ENCODE data around the gene LIMS2. TPM values are rescaled to one million over a fixed set of nuclear protein-coding genes. Genes with fewer than 3 reads are reported as not detected.

Gene LIMS2
- polyA plus RNA-seq, 2 donors = 32.4 to 58.4 TPM

GRCh38 chr2:127678531-127678930, 3.2 kb upstream of the LIMS2 start:
- Histone ChIP-seq H3K27me3 (ENCODE audit: control insufficient read depth in 1 of 2, insufficient read depth in 2 of 2, low read length in 2 of 2) (no peaks in the 10 kb centered on the region), H3K4me3 (ENCODE audit: low read depth in 1 of 2, low read length in 2 of 2) (no peak overlapping the region), H3K27ac (ENCODE audit: low read depth in 2 of 2, low read length in 1 of 2) (no peak overlapping the region), H3K36me3 (ENCODE audit: control insufficient read depth in 2 of 2, insufficient read depth in 2 of 2, low read length in 1 of 2) (no peaks in the 10 kb centered on the region), H3K4me1 (ENCODE audit: control insufficient read depth in 2 of 2, insufficient read depth in 2 of 2, low read length in 1 of 2) (no peaks in the 10 kb centered on the region), H3K9me3 (ENCODE audit: control insufficient read depth in 2 of 2, insufficient read depth in 1 of 2, low read depth in 1 of 2, low read length in 1 of 2) (no peaks in the 10 kb centered on the region)
- 75 to 83% methylated on average over 10 of the region's 10 CpGs for WGBS, 2 donors

DNA sequence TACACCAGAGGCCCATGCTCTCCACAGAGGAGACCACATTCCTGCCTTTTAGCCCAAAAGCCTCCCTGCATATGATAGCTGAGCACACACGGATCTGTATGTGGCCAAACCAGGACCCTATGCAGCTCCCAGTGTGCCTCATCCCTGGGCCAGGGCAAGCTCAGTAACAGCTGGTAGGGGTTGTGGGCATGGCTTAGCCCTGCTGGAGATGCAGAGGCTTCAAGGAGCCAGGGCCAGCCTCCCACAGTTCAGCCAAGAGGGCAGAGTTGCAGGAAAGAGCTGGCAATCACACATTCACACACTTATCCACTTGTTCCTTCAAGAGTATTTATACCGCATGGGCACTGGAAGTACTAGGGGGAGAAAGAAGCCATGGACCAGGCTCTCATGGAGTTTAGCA, 1.6 kb upstream of the LIMS2 start:
- WGBS, 2 donors = 79 to 91% methylated on average over 2 of the region's 2 CpGs
- Histone ChIP-seq H3K4me3 (ENCODE audit: low read depth in 1 of 2, low read length in 2 of 2) (no peak overlapping the region), H3K36me3 (ENCODE audit: control insufficient read depth in 2 of 2, insufficient read depth in 2 of 2, low read length in 1 of 2) (no peaks in the 10 kb centered on the region), H3K27ac (ENCODE audit: low read depth in 2 of 2, low read length in 1 of 2) (no peak overlapping the region), H3K27me3 (ENCODE audit: control insufficient read depth in 1 of 2, insufficient read depth in 2 of 2, low read length in 2 of 2) (no peaks in the 10 kb centered on the region), H3K9me3 (ENCODE audit: control insufficient read depth in 2 of 2, insufficient read depth in 1 of 2, low read depth in 1 of 2, low read length in 1 of 2) (no peaks in the 10 kb centered on the region), H3K4me1 (ENCODE audit: control insufficient read depth in 2 of 2, insufficient read depth in 2 of 2, low read length in 1 of 2) (peaks cover 0 to 5% of the 10 kb centered on the region in 2 donors)

GRCh38 chr2:127674241-127675209, 805 bp downstream of the LIMS2 start:
- Histone ChIP-seq H3K4me3 (ENCODE audit: low read depth in 1 of 2, low read length in 2 of 2) (peak overlapping the region; percentile 47 to 56), H3K27ac (ENCODE audit: low read depth in 2 of 2, low read length in 1 of 2) (peak overlapping the region; percentile 79 to 84), H3K27me3 (ENCODE audit: control insufficient read depth in 1 of 2, insufficient read depth in 2 of 2, low read length in 2 of 2) (no peaks in the 10 kb centered on the region), H3K9me3 (ENCODE audit: control insufficient read depth in 2 of 2, insufficient read depth in 1 of 2, low read depth in 1 of 2, low read length in 1 of 2) (no peaks in the 10 kb centered on the region), H3K36me3 (ENCODE audit: control insufficient read depth in 2 of 2, insufficient read depth in 2 of 2, low read length in 1 of 2) (no peaks in the 10 kb centered on the region), H3K4me1 (ENCODE audit: control insufficient read depth in 2 of 2, insufficient read depth in 2 of 2, low read length in 1 of 2) (peaks cover 2 to 5% of the 10 kb centered on the region in 2 donors)
- WGBS, 2 donors = 5 to 6% methylated on average over 68 to 72 of the region's 72 CpGs

- no peaks in the 10 kb centered on the region for H3K9me3 ChIP-seq (ENCODE audit: control insufficient read depth in 2 of 2, insufficient read depth in 1 of 2, low read depth in 1 of 2, low read length in 1 of 2)
- no peaks in the 10 kb centered on the region for H3K36me3 ChIP-seq (ENCODE audit: control insufficient read depth in 2 of 2, insufficient read depth in 2 of 2, low read length in 1 of 2)
- peak overlapping the region; percentile 79 to 84 for H3K27ac ChIP-seq (ENCODE audit: low read depth in 2 of 2, low read length in 1 of 2)
- WGBS, 2 donors = 68 to 75% methylated on average over 17 of the region's 17 CpGs
- peaks cover 2 to 5% of the 10 kb centered on the region in 2 donors for H3K4me1 ChIP-seq (ENCODE audit: control insufficient read depth in 2 of 2, insufficient read depth in 2 of 2, low read length in 1 of 2)
- peak overlapping the region; percentile 47 to 56 for H3K4me3 ChIP-seq (ENCODE audit: low read depth in 1 of 2, low read length in 2 of 2)
- H3K27me3 ChIP-seq (ENCODE audit: control insufficient read depth in 1 of 2, insufficient read depth in 2 of 2, low read length in 2 of 2) = no peaks in the 10 kb centered on the region
Observed at GRCh38 chr2:127673291-127674069, 1.9 kb downstream of the LIMS2 start.

- H3K4me1 ChIP-seq (ENCODE audit: control insufficient read depth in 2 of 2, insufficient read depth in 2 of 2, low read length in 1 of 2) = peaks cover 2 to 5% of the 10 kb centered on the region in 2 donors
- no peaks in the 10 kb centered on the region for H3K9me3 ChIP-seq (ENCODE audit: control insufficient read depth in 2 of 2, insufficient read depth in 1 of 2, low read depth in 1 of 2, low read length in 1 of 2)
- H3K36me3 ChIP-seq (ENCODE audit: control insufficient read depth in 2 of 2, insufficient read depth in 2 of 2, low read length in 1 of 2) = no peaks in the 10 kb centered on the region
- peak overlapping the region; percentile 79 to 84 for H3K27ac ChIP-seq (ENCODE audit: low read depth in 2 of 2, low read length in 1 of 2)
- peak overlapping the region in 1 of 2 donors; percentile 47 for H3K4me3 ChIP-seq (ENCODE audit: low read depth in 1 of 2, low read length in 2 of 2)
- H3K27me3 ChIP-seq (ENCODE audit: control insufficient read depth in 1 of 2, insufficient read depth in 2 of 2, low read length in 2 of 2) = no peaks in the 10 kb centered on the region
- 65 to 70% methylated on average over 20 of the region's 20 CpGs for WGBS, 2 donors
Observed at GRCh38 chr2:127672341-127673224, 2.7 kb downstream of the LIMS2 start.

DNA sequence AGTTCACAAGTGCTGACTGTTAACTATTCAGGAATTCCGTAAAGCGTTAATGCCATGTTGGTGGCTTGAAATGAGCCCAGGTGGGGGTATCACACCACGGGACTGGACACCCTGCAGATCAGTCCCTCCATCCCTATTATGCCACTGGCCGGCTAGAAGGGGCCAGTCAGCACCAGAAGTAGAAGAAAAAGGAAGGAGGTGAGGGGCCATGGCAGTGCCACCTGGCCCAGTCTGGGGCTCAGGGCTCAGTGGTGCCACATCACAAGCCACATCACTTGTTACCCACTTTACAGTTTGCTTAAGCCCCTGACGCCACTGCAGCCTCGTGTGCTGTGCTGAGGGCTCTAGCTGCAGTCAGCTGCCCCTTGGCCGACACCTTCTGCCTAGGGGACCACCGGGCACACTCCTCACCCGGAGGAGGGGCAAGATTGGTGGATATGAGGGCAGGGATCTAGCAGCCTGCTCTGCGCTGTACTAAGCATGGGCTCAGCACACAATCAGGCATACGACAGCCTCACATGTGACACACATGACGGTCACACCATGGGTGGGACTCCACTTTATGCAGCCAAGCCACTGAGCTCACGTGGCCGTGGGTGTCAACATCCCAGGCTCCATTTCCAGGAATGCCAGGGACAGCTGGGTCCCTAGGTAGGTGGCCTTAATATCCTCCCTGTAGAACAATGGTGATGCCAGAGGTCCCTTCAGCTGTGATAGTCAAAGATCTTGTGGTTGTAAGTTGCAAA, 3.6 kb downstream of the LIMS2 start:
- Histone ChIP-seq H3K27ac (ENCODE audit: low read depth in 2 of 2, low read length in 1 of 2) (peak overlapping the region; percentile 32 to 45), H3K4me1 (ENCODE audit: control insufficient read depth in 2 of 2, insufficient read depth in 2 of 2, low read length in 1 of 2) (peaks cover 2 to 5% of the 10 kb centered on the region in 2 donors), H3K4me3 (ENCODE audit: low read depth in 1 of 2, low read length in 2 of 2) (peak overlapping the region in 1 of 2 donors; percentile 5), H3K36me3 (ENCODE audit: control insufficient read depth in 2 of 2, insufficient read depth in 2 of 2, low read length in 1 of 2) (no peaks in the 10 kb centered on the region), H3K27me3 (ENCODE audit: control insufficient read depth in 1 of 2, insufficient read depth in 2 of 2, low read length in 2 of 2) (no peaks in the 10 kb centered on the region), H3K9me3 (ENCODE audit: control insufficient read depth in 2 of 2, insufficient read depth in 1 of 2, low read depth in 1 of 2, low read length in 1 of 2) (no peaks in the 10 kb centered on the region)
- 73 to 78% methylated on average over 14 of the region's 14 CpGs for WGBS, 2 donors

DNA sequence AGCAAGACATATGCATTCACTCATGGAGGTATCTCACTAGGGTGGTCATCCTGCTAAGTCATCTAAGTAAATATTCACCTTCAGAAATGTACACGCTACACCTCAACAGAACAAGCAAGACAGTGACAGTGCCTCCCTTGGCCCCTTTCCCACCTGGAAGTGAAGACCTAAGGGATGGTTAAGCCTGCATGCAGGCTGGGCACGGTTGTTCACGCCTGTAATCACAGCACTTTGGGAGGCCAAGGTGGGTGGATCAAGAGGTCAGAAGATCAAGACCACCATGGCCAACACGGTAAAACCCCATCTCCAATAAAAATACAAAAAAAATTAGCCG, 4.4 kb downstream of the LIMS2 start:
- H3K27ac ChIP-seq (ENCODE audit: low read depth in 2 of 2, low read length in 1 of 2) = peak overlapping the region in 1 of 2 donors; percentile 31
- no peaks in the 10 kb centered on the region for H3K36me3 ChIP-seq (ENCODE audit: control insufficient read depth in 2 of 2, insufficient read depth in 2 of 2, low read length in 1 of 2)
- WGBS, 2 donors = 70 to 75% methylated on average over 5 of the region's 5 CpGs
- H3K4me3 ChIP-seq (ENCODE audit: low read depth in 1 of 2, low read length in 2 of 2) = no peak overlapping the region
- H3K4me1 ChIP-seq (ENCODE audit: control insufficient read depth in 2 of 2, insufficient read depth in 2 of 2, low read length in 1 of 2) = peaks cover 2 to 5% of the 10 kb centered on the region in 2 donors
- no peaks in the 10 kb centered on the region for H3K27me3 ChIP-seq (ENCODE audit: control insufficient read depth in 1 of 2, insufficient read depth in 2 of 2, low read length in 2 of 2)
- H3K9me3 ChIP-seq (ENCODE audit: control insufficient read depth in 2 of 2, insufficient read depth in 1 of 2, low read depth in 1 of 2, low read length in 1 of 2) = no peaks in the 10 kb centered on the region

DNA sequence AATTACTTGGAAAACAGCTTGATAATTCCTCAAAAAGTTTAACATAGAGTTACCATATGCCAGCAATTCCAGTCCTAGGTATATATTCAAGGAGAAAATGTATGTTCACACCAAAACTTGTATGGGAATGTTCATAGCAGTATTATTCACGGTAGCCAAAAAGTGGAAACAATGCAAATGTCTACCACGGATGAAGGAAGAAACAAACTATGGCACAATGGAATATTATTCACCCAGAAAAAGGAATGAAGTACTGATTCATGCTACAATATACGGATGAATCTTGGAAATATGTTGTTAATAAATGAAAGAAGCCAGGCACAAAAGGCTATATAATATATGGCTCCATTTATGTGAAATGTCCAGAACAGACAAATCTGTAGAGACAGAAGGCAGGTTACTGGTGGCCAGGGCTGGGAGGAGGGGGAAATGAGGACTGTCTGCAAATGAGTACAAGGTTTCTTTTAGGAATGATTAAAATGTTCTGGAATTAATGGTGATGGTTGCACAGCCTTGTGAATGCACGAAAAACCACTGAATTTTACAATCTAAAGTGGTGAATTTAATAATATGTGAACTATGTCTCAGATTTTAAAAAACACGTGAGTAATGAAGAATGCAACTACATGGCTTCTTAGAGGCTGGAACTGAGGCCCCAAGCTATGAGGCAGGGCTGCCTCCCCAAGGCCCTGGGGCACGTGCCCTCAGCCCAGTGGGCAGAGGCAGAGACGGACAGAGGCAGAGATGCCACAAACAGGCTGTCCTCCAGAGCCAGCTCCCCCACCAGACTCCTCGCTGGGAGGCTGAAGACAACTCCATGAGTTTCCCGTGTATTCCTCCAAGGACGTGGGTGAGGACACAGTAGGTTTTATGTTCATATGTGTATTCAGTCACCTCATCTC, 5.0 kb downstream of the LIMS2 start:
- no peaks in the 10 kb centered on the region for H3K9me3 ChIP-seq (ENCODE audit: control insufficient read depth in 2 of 2, insufficient read depth in 1 of 2, low read depth in 1 of 2, low read length in 1 of 2)
- peak overlapping the region in 1 of 2 donors; percentile 31 for H3K27ac ChIP-seq (ENCODE audit: low read depth in 2 of 2, low read length in 1 of 2)
- 72 to 78% methylated on average over 10 of the region's 10 CpGs for WGBS, 2 donors
- H3K36me3 ChIP-seq (ENCODE audit: control insufficient read depth in 2 of 2, insufficient read depth in 2 of 2, low read length in 1 of 2) = no peaks in the 10 kb centered on the region
- H3K4me3 ChIP-seq (ENCODE audit: low read depth in 1 of 2, low read length in 2 of 2) = no peak overlapping the region
- H3K4me1 ChIP-seq (ENCODE audit: control insufficient read depth in 2 of 2, insufficient read depth in 2 of 2, low read length in 1 of 2) = peaks cover 2 to 5% of the 10 kb centered on the region in 2 donors
- no peaks in the 10 kb centered on the region for H3K27me3 ChIP-seq (ENCODE audit: control insufficient read depth in 1 of 2, insufficient read depth in 2 of 2, low read length in 2 of 2)
